GM19324 (cell line): Measurements from ENCODE around the gene CDC40.
"Not testable (repeated sequence)": the region's sequence is repeated elsewhere in the genome, so short reads cannot be mapped to it uniquely, and the experiment has no call there.

Experiments used
- ATAC-seq: cut with Tn5 transposase; IDR thresholded peaks from one replicate; pipeline ENCODE4 v1.9.1; 2021; ENCODE audit warnings: mild to moderate bottlenecking, moderate library complexity; ENCODE audit not compliant: unreplicated experiment, low FRiP score

CDC40 gene

DNA sequence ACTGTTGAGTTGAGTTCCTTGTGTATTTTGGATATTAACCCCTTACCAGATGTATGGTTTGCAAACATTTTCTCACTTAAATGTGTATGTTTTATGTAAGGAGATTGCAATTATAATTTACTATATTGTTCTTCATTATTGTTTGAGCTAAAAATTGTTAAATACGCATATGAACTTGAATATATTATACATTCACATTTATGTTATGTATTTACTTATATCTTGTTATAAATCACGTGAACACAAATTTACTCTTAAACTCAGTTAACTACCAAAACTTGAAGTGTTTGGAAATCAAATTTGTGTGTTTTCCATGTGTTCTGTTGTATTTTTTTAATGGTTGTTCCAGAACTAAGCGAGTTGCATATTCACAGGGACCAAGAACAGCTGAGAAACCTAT, 18.3 kb downstream of the CDC40 start:
- ATAC-seq: no peak

DNA sequence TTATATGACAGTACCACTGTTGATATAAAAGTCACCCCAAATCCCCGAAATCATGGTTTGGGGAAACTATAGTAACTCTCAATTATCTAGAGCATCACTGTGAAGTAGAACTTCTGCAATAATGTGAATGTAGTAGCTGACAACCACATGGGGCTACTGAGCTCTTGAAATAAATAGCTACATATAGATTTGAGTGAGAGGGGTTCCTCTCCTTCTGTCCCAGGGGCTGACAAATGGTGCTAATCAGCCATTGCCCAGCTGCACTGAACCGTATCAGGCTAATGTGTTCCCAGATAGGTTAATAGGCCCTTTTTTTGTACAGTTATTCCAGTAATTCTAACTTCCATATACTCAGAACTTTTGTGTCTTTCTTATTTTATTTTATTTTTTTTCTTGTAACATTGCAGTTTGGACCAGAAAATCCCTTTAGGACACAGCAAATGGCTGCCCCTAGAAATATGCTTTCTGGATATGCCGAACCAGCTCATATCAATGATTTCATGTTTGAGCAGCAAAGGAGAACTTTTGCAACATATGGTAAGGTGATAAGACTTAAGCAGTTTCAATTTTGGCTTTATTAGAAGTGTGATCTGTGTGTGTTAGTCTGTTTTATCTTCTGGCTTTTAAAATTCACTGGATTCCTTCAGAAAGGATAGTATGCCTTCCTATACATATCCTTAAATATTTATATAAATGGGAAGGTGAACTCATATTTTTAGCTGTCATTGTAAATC, 21.1 kb downstream of the CDC40 start:
- no peak for ATAC-seq

DNA sequence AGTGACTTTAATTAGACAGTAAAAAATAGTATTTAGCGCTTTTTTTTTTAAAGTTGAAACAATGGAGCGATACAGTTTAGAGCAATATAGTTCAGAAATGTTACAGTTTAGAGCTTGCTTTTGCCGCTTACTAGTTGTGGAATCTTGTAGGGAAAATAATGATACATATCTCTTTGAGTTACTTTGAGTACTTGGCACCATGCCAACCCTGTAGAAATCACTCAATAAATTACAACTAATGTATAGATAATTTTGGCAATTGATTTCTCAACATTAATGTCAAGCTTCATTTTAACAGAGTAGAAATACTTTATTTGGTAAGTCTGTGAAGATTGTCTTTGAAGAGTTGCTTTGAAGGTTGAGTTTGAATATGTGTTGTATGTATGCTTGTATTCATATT, 27.4 kb downstream of the CDC40 start:
- ATAC-seq: no peak

DNA sequence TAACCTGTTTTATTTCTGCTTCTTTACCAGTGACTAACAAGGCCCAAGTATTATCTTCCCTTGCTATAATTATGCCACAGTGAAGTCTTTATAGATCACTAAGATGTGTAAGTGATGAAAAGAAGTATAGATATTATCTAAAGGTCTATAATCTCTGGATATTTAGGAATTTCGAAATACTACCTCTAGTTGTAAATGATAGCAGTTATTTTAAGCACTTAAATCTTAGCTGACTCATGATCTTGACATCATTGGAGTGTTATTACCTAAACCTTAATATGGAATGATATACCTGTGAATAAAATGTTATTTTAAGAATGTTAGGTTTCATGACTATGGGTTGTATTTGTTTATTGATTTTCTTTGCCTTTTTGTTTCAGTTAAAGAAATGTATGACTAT, 31.5 kb downstream of the CDC40 start:
- ATAC-seq: no peak

DNA sequence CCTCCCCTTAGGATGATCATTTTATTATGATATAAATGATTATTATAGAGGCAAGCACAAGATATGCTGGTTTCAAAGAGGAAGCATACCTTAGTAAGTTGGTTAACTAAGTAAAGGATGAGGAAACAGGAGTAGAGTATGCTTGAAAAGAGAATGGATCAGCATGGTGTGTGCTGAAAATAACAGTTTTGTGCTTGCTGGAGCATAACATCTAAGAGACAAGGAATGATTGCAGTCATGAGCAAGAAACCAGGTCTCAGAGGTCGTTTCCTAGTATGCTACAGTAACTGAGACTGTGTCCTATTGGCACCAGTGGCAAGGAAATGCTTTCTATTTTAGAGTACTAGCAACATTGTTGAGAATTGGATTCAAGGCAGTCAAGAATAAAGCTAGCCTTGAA, 34.1 kb downstream of the CDC40 start:
- no peak for ATAC-seq

DNA sequence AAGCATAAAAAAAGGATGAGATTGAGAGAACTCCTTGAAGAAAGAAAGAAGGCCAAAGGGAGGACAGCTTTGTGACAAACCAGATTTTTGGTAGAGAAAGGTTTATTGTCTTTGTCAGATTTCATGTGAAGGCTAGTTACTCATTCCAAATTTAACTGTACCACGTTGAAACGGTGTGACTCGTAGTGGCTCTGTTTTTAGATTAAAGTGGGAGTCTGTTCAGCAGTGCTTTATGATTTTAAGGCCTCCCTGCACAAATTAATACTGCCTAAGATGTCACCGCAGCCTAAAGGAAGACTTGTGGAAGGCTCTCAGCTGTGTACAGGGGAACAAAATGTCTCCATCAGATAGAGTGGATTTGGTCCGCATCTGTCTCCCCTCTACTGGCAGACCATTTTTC, 35.9 kb downstream of the CDC40 start:
- ATAC-seq: no peak

DNA sequence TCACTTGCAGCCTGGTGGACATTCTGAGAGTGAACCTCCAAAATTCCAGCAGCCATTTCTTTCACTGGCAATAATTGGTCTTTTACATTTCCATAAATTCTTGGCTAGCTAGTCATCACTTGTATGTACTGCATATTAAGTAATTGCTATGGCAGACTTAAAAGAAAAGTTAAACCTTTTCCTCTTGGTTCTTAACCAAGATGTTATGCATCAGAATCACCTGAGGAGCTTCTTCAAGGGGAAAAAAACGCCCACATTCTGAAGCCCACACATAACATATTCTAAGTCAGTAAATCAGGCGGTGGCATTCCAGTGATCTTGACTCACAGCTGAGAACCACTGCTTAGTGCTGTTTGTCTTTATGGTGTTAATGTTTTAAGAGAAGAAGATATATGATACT, 37.0 kb downstream of the CDC40 start:
- ATAC-seq: no peak

DNA sequence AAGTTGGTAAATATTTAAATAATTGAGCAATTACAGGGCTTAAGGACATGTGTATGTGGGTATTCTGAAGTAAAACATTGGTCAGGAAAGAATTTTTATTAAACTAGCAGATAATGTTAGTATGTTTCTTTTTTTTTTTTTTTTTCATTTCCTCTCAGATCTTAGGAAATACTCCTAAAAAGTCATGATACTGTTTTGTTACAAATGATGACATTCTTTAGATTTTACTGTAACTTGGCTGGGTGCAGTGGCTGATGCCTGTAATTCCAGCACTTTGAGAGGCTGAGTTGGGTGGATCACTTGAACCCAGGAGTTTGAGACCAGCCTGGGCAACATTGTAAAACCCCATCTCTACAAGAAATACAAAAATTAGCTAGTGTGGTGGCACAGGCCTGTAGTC, 41.5 kb downstream of the CDC40 start:
- no peak for ATAC-seq

DNA sequence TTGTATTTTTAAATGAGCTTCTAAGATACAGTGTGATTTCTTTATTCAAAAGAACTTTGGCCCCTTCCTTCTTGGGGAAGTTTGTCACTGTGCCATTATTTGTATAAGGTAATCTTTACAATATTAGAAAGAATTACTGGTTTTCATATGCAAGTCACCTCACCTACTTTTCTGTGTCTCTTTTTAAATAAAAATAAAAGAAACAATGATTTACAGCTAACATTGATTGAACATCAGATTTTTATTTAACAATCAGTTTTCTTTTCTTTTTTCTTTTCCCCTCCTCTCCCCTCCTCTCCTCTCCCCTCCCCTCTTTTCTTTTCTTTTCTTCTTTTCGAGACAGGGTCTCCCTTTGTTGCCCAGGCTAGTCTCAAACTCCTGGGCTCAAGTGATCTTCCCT, 46.0 kb downstream of the CDC40 start:
- no peak for ATAC-seq

DNA sequence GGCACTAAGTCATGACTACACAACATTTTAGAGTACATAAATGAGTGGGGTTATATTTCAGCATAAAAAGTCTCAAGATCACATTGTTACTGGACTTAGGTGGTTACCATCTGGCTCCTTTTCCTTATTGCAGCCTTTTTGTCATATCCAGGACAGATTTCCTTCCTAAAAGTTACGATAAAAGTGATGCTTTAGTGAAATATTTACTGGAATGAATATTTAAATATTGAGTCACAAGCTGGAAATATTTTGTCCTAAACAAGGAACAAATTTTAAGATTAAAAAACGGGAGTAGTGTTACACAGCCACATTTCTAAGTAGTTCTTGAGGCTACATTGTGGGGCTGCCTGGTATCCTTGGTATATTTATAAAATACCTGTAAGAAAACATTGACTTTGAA, 52.2 kb downstream of the CDC40 start:
- no peak for ATAC-seq

DNA sequence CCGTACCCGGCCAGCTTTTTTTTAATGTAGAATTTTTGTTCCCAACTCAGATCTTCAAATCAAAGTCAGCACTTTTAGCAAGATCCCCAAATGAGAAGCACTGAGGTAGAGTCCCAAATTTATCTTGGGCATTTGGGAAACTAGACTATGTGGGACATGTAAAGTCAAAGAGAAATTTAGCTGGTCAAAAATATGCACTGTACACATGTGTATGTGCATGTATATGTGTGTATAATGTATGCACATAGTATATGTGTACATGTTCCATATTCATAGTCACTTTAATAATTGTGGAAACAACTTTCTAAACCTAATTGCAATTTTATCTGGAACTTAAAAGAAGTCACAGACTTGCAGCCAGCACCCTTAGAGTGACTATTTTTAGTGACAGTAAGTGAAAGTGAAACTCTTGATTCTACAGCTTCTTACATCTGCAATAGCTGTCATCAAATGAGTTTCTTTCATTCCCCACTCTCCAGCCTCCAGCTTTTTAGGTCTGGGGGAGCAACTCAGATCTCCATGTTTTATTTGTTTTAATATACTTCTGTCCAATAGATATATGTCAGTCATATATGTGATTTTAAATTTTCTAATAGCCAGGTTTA, 53.6 kb downstream of the CDC40 start:
- ATAC-seq: peak; percentile 62

DNA sequence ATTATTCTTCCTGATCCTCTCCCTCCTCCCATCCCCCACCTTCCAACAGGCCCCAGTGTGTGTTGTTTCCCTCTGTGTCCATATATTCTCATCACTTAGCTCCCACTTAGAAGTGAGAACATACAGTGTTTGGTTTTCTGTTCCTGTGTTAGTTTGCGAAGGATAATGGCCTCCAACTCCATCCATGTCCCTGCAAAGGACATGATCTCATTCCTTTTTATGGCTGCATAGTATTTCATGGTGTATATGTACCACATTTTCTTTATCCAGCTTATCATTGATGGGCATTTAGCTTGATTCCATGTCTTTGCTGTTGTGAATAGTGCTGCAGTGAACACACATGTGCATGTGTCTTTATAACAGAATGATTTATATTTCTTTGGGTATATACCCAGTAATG, 55.8 kb downstream of the CDC40 start:
- not testable (repeated sequence) for ATAC-seq

DNA sequence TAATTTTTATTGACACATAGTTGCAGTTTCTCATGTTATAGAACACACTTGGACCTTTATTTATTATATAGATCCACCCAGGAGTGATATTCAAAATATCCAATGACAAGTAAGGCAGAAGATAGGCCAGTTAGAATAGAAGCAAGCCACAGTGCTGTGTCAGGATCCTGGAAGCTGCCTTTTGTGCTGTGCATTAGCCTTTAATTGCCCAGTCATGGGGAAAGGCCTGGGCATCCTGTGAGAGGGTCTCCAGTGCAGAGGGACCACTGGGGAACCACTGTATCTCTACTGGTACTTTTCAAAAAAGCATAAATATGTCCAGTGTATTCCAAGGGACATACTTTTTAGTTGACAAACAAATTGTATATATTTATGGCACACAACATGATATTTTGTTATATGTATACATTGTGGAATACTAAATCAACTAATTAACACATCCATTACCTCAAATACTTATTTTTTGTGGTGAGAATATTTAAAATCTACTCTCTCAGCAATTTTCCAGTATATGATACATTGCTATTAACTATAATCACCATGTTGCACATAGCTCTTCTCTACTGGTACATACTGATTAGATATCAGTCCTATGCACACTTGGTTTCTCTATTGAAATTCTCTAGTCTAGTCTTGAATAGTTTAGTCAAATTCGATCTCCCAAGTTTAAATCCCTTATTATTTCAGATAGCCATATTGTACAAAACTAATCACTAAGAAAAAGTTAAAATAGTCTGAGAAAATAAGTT, 59.5 kb downstream of the CDC40 start:
- no peak for ATAC-seq

DNA sequence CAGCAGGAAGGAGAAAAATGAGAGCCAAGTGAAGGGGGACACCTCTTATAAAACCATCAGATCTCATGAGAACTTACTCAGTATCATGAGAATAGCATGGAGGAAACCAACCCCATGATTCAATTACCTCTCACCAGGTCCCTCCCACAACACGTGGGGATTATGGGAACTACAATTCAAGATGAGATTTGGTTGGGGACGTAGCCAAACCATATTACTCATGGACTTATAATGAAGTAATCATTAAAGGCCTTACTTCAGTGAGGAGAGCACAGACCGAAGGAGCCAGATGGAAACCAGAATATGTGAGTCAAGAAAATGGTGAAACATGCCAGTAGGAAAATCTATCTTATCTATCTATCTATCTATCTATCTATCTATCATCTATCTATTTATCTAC, 64.4 kb downstream of the CDC40 start:
- ATAC-seq: not testable (repeated sequence)

DNA sequence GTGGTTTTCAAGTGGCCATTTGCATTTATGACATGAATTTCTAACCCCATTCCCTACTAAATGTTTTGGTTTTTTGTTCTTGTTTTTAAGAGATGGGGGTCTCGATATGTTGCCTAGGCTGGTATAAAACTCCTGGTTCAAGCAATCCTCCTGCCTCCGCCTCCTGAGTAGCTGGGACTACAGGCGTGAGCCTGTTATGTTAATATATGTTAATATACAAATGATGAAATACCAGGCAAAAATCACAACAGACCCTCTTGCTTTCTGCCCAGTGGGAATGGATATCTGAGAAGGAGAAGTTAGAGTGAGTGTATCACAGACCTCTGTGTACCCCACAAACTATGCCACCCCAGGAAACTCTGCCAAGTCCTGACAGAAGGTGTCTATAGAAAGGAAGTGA, 66.2 kb downstream of the CDC40 start:
- ATAC-seq: no peak

DNA sequence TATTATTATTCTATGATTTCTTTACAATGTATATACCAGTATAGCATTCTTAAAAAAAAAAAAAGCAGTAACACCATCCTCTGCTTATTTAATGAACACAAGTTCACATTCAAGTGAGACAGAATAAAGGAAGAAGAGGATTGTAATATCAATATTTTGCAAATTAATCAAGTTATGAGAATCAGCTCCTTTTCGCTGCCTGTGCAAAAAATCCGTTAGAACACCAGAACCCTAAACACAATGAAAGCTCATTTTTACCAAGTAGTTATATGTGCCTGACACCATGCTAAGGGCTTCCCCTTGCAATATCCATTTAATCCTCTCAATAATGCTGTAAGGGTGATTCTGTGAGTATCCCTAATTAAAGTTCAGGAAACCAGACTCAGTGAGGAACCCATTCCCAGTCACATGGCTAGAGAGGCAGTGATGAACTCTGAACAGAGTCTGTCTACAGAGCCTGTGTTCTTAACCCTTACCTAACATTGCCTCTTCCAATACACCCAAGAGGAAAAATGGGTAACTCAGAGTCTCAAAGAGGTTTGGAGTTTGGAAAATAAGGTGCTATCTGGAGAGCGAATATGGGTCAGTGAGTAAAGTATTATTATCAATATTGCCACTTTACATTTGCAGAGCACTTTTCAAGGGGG, 66.8 kb downstream of the CDC40 start:
- no peak for ATAC-seq

DNA sequence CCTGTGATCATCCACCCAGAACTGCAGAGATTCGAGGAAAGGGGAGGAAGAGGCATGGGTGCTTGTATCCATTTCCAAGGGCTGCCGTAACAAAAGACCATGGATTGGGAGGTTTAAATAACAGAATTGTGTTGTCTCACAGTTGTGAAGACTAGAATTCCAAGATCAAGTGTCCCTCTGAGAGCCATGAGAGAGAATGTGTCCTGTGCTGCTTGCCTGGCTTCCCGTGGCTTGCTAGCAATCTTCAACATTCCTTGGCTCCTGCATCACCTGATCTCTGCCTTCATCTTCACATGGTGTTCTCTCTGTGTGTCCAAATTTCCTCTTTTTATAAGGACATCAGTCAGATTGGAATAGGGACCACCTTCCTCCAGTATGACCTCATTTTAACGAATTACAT, 69.8 kb downstream of the CDC40 start:
- ATAC-seq: no peak

DNA sequence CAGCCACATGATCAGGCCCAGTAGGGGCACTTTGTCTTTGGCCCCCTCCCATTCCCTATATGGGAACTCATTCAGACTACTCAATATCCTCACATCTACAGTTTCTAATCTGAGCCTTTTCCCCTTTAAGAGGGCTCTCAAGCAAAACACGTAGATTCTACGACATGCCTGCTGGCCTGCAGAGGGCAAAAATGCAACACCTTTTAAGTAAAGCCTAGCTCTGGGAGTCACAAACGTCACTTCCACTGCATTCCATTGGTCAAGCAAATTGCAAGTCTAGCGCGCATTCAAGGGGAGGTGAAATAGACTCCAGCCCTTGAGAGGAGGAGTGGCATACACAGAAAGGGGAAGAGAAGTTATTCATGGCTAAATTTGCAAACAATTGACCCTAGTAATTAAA, 70.6 kb downstream of the CDC40 start:
- no peak for ATAC-seq

DNA sequence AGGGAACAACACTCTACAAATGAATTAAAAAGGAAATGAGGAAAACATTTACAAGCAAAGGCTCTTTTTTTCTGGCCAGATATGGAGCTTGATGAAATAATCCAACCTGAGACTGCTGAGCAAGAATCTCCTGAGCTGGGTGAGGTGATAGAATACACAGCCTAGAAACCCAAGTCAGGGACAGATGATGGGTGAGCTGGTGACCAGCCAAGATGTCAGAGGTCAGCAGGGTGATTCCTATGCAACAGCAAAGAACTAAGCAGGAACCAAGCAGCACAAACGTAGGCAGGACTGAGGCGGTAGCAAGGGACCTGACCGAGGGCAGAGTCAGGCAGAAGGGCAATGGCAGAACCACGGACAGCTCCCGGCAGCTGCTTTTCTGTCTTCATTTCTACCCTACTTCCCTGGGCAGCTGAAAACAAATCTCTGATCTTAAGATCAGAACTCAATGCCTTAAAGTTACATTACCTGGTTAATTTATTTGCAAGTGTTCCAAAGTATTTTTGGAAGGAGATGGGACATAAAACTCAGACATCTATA, 75.1 kb downstream of the CDC40 start:
- ATAC-seq: no peak

DNA sequence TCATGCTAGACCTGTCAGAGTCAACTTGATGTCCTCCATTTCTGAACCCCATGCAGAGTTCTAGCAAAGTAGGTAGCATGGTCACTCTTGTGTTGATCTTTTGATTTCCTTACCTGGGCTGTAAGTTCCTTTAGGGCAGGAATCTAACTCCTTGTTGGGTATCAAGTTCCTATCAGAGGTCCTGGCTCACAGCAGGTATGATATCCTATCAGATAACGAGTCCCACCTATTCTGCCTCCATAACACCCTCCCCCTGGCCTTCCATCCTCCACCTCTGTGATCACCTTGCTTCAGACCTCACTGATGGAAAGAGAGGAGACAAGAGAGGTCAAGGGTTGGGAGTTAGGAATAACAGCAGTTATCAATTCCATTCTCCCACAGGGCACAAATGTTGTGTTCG, 76.1 kb downstream of the CDC40 start:
- no peak for ATAC-seq

DNA sequence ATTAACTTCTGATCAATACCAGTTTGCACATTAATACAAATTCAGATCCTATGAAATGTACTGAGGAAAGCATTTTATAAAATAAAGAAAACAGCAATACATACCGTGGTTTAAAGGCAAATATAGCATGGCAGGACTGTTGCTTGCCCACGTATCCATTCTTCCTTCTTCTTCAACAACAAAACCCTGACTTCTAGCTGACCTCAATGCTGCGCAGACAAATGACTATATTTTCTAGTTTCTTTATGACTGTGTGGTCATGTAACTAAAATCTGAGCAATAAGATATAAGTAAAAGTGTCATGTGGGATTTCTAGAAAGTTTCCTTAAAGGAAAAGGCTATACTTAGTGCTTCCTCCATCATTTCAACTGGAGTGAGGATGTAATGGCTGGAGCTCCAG, 85.0 kb downstream of the CDC40 start:
- no peak for ATAC-seq
